ENCODE measurements around the gene HSF5.

GRCh38 chr17:58416396-58416795, 71.8 kb downstream of the HSF5 start:
- TF ChIP-seq, protein P1, sequence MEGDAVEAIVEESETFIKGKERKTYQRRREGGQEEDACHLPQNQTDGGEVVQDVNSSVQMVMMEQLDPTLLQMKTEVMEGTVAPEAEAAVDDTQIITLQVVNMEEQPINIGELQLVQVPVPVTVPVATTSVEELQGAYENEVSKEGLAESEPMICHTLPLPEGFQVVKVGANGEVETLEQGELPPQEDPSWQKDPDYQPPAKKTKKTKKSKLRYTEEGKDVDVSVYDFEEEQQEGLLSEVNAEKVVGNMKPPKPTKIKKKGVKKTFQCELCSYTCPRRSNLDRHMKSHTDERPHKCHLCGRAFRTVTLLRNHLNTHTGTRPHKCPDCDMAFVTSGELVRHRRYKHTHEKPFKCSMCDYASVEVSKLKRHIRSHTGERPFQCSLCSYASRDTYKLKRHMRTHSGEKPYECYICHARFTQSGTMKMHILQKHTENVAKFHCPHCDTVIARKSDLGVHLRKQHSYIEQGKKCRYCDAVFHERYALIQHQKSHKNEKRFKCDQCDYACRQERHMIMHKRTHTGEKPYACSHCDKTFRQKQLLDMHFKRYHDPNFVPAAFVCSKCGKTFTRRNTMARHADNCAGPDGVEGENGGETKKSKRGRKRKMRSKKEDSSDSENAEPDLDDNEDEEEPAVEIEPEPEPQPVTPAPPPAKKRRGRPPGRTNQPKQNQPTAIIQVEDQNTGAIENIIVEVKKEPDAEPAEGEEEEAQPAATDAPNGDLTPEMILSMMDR (IDR thresholded peaks at IDR 0.05): no peak
- no peak for TF ChIP-seq EZH2 (IDR thresholded peaks at IDR 0.05; ENCODE audit: borderline replicate concordance, insufficient read depth, low read depth, low read length, poor library complexity, severe bottlenecking)
